Hepatocyte (in vitro differentiated cells): ENCODE measurements around the gene ORC1. TPM values are rescaled to one million over a fixed set of nuclear protein-coding genes. Genes with fewer than 3 reads are reported as not detected.
A peak's percentile ranks its signal among the peaks of the same experiment; 100 is the strongest.

Experiments
- DNase-seq: peaks from one replicate; pipeline ENCODE4 v3.0.0-alpha.2; 2016; ENCODE audit warnings: low spot score
- H2AFZ ChIP-seq: fragments of 200-600 bp; sonication (generic); 2 replicates; pipeline ENCODE4 v1.6.0; 2016; ENCODE audit warnings: antibody characterized with exemption, mild to moderate bottlenecking
- H3K27ac ChIP-seq: fragments of 200-600 bp; sonication (generic); 2 replicates; pipeline ENCODE4 v1.5.1; 2016; ENCODE audit warnings: mild to moderate bottlenecking
- H3K27me3 ChIP-seq: fragments of 200-600 bp; sonication (generic); 2 replicates; pipeline ENCODE4 v1.6.1; 2016
- H3K36me3 ChIP-seq: fragments of 200-600 bp; sonication (generic); replicated peaks from 2 replicates; pipeline ENCODE4 v1.5.1; 2016; ENCODE audit warnings: low read depth; ENCODE audit not compliant: insufficient read depth
- H3K4me1 ChIP-seq: fragments of 200-600 bp; sonication (generic); 2 replicates; pipeline ENCODE4 v1.5.1; 2016; ENCODE audit warnings: mild to moderate bottlenecking, moderate library complexity; ENCODE audit not compliant: insufficient read depth
- H3K4me2 ChIP-seq: fragments of 200-600 bp; sonication (generic); 2 replicates; pipeline ENCODE4 v1.6.0; 2016
- H3K4me3 ChIP-seq: fragments of 200-600 bp; sonication (generic); 2 replicates; pipeline ENCODE4 v1.5.1; 2016; ENCODE audit warnings: mild to moderate bottlenecking
- H3K79me2 ChIP-seq: fragments of 200-600 bp; sonication (generic); 2 replicates; pipeline ENCODE4 v1.6.0; 2017; ENCODE audit warnings: mild to moderate bottlenecking
- H3K9me2 ChIP-seq: fragments of 200-600 bp; sonication (generic); replicated peaks from 2 replicates; pipeline ENCODE4 v1.6.0; 2017; ENCODE audit warnings: mild to moderate bottlenecking; ENCODE audit not compliant: insufficient read depth
- H3K9me3 ChIP-seq: fragments of 200-600 bp; sonication (generic); 2 replicates; pipeline ENCODE4 v1.5.1; 2016; ENCODE audit warnings: low read depth, mild to moderate bottlenecking
- H4K20me1 ChIP-seq: fragments of 200-600 bp; sonication (generic); 2 replicates; pipeline ENCODE4 v1.6.0; 2016; ENCODE audit warnings: mild to moderate bottlenecking; ENCODE audit not compliant: insufficient read depth, poor library complexity, severe bottlenecking
- CTCF ChIP-seq: fragments of 200-600 bp; sonication (generic); IDR thresholded peaks from 2 replicates; pipeline ENCODE4 v1.5.1; 2016; ENCODE audit warnings: antibody characterized with exemption, mild to moderate bottlenecking; ENCODE audit not compliant: poor library complexity
- EZH2 ChIP-seq: fragments of 200-600 bp; sonication (generic); IDR thresholded peaks from 2 replicates; pipeline ENCODE4 v1.6.1; 2016; ENCODE audit warnings: antibody characterized with exemption, mild to moderate bottlenecking, borderline replicate concordance
- EZH2phosphoT487 ChIP-seq: fragments of 200-600 bp; sonication (generic); IDR thresholded peaks from one replicate; pipeline ENCODE4 v1.6.1; 2018; ENCODE audit warnings: antibody characterized with exemption, mild to moderate bottlenecking, low read depth, moderate library complexity; ENCODE audit not compliant: unreplicated experiment, severe bottlenecking
- WGBS: methylation state at CpG from one replicate; pipeline ENCODE4 v1.1.6; 2016; ENCODE audit warnings: low lambda C conversion rate; ENCODE audit errors: missing lambda C conversion rate; 5-methylcytosine and 5-hydroxymethylcytosine counted together
- polyA plus RNA-seq: library from polyadenylated mRNA; unstranded; fragments of >200 nt; fragmentation: Nextera tagmentation; extraction: Ambion mirVana; gene quantifications from 2 replicates; pipeline ENCODE4 v1.2.1, GENCODE V29; 2016
- total RNA-seq: library from RNA; depleted of rRNA; stranded (reverse); fragments of >200 nt; gene quantifications from 2 replicates; pipeline ENCODE4 v1.2.3, GENCODE V29; 2014

ORC1 gene
- total RNA-seq (2.6 and 3.1 TPM in 2 replicates), polyA plus RNA-seq (1.3 and 1.8 TPM in 2 replicates)

- H3K79me2 ChIP-seq = peaks cover 29% of the 10 kb centered on the region
- H3K9me3 ChIP-seq = no peaks in the 10 kb centered on the region
- peak within 1 kb of the TSS; percentile 89 for H3K4me2 ChIP-seq
- DNase-seq = peak; percentile 100
- H4K20me1 ChIP-seq = no peaks in the 10 kb centered on the region
- peak within 1 kb of the TSS; percentile 65 for H3K4me3 ChIP-seq
- no peaks in the 10 kb centered on the region for H3K36me3 ChIP-seq
- no peaks in the 10 kb centered on the region for H3K27me3 ChIP-seq
- H3K4me1 ChIP-seq = peaks cover 6% of the 10 kb centered on the region
- H2AFZ ChIP-seq = peak within 1 kb of the TSS; percentile 95
- peak within 1 kb of the TSS; percentile 98 for H3K27ac ChIP-seq
- no peaks in the 10 kb centered on the region for H3K9me2 ChIP-seq
- under 1% methylated on average over 57 of the region's 57 CpGs for WGBS
- peak; percentile 55 for TF ChIP-seq CTCF
- no peak for TF ChIP-seq EZH2
- TF ChIP-seq EZH2phosphoT487 = no peak
Observed at GRCh38 chr1:52404116-52404974, at the start of gene ORC1, which contains the start of gene PRPF38A. ORC1 (minus strand) TSS chr1:52404423; CDS start chr1:52402223, 2,200 bp downstream. PRPF38A (plus strand) TSS chr1:52404602; CDS start chr1:52404750, 148 bp downstream.

GRCh38 chr1:52444463-52444862, 40.2 kb upstream of the ORC1 start:
- no peaks in the 10 kb centered on the region for H3K9me3 ChIP-seq
- peaks cover under 1% of the 10 kb centered on the region for H3K79me2 ChIP-seq
- no peak for DNase-seq
- 91% methylated on average over 2 of the region's 2 CpGs for WGBS
- no peak overlapping the region for H3K4me2 ChIP-seq
- H4K20me1 ChIP-seq = no peaks in the 10 kb centered on the region
- no peak overlapping the region for H3K4me3 ChIP-seq
- no peaks in the 10 kb centered on the region for H3K4me1 ChIP-seq
- H3K9me2 ChIP-seq = no peaks in the 10 kb centered on the region
- H2AFZ ChIP-seq = no peak overlapping the region
- H3K27me3 ChIP-seq = no peaks in the 10 kb centered on the region
- TF ChIP-seq CTCF (no peak), EZH2phosphoT487 (no peak), EZH2 (no peak)
- H3K36me3 ChIP-seq = no peaks in the 10 kb centered on the region
- no peak overlapping the region for H3K27ac ChIP-seq

GRCh38 chr1:52439976-52440375, 35.8 kb upstream of the ORC1 start:
- Histone ChIP-seq H3K27ac (no peak overlapping the region), H2AFZ (no peak overlapping the region), H3K79me2 (no peaks in the 10 kb centered on the region), H3K4me3 (no peak overlapping the region), H3K4me2 (no peak overlapping the region), H3K9me3 (no peaks in the 10 kb centered on the region), H3K4me1 (no peaks in the 10 kb centered on the region), H3K27me3 (no peaks in the 10 kb centered on the region), H4K20me1 (no peaks in the 10 kb centered on the region), H3K9me2 (no peaks in the 10 kb centered on the region), H3K36me3 (no peaks in the 10 kb centered on the region)
- 98% methylated on average over 4 of the region's 4 CpGs for WGBS
- TF ChIP-seq CTCF = no peak
- TF ChIP-seq EZH2 = no peak
- TF ChIP-seq EZH2phosphoT487 = no peak
- no peak for DNase-seq
